Endothelial cell of umbilical vein (primary cell): ENCODE results near the gene NDUFA11.

Experiments used
- CTCF ChIP-seq, 2 donors: IDR thresholded peaks; 1 replicate in 1 of 2; 2 replicates in 1 of 2; pipeline ENCODE4 v1.5.1; 2011; ENCODE audit warnings: low read length in 2 of 2, mild to moderate bottlenecking in 2 of 2, moderate library complexity in 2 of 2, control low read depth in 1 of 2, inconsistent platforms in 1 of 2, low read depth in 1 of 2; ENCODE audit not compliant: insufficient read depth in 1 of 2; ENCODE audit errors: extremely low read depth in 1 of 2
- EZH2 ChIP-seq: IDR thresholded peaks from 2 replicates; pipeline ENCODE4 v1.6.1; 2012; ENCODE audit warnings: borderline replicate concordance, low read depth, mild to moderate bottlenecking, moderate library complexity, low read length, inconsistent platforms; ENCODE audit not compliant: severe bottlenecking
- FOS ChIP-seq: IDR thresholded peaks from 2 replicates; pipeline ENCODE4 v1.6.1; 2011; ENCODE audit warnings: mild to moderate bottlenecking, low read length, moderate library complexity, borderline replicate concordance; ENCODE audit not compliant: insufficient read depth
- JUN ChIP-seq: IDR thresholded peaks from 2 replicates; pipeline ENCODE4 v1.6.1; 2011; ENCODE audit warnings: borderline replicate concordance, low read depth; ENCODE audit not compliant: insufficient read length, insufficient read depth
- MYC ChIP-seq: IDR thresholded peaks from one replicate; pipeline ENCODE4 v1.6.1; 2011; ENCODE audit warnings: mild to moderate bottlenecking, low read depth, low read length
- POLR2A ChIP-seq: IDR thresholded peaks from 2 replicates; pipeline ENCODE4 v1.6.1; 2012; ENCODE audit warnings: low read depth, mild to moderate bottlenecking, control low read depth, low read length
- POLR2AphosphoS5 ChIP-seq: IDR thresholded peaks from 2 replicates; pipeline ENCODE4 v1.6.1; 2012; ENCODE audit warnings: low read depth, mild to moderate bottlenecking, control low read depth, low read length, moderate library complexity; ENCODE audit not compliant: insufficient read depth
- TF ChIP-seq, protein P1 (sequence below): IDR thresholded peaks from 2 replicates; pipeline ENCODE4 v1.6.1; 2011; ENCODE audit not compliant: insufficient read depth, insufficient read length

GRCh38 chr19:5867201-5868136 is 36.1 kb downstream of the NDUFA11 start:
- no peak for TF ChIP-seq CTCF (IDR thresholded peaks at IDR 0.05; ENCODE audit: extremely low read depth in 1 of 2, insufficient read depth in 1 of 2, low read depth in 1 of 2, low read length in 2 of 2)
- no peak for TF ChIP-seq MYC
- TF ChIP-seq POLR2AphosphoS5 = no peak
- TF ChIP-seq EZH2 = no peak
- TF ChIP-seq POLR2A = no peak
- TF ChIP-seq FOS = no peak
- TF ChIP-seq, protein P1, sequence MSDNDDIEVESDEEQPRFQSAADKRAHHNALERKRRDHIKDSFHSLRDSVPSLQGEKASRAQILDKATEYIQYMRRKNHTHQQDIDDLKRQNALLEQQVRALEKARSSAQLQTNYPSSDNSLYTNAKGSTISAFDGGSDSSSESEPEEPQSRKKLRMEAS = no peak
- TF ChIP-seq JUN = no peak
